ENCODE data around the gene NPPB. TPM values are rescaled to one million over a fixed set of nuclear protein-coding genes. Genes with fewer than 3 reads are reported as not detected.

Gene NPPB
- total RNA-seq, 1 donor: 4.7 TPM

- DNase-seq (ENCODE audit: low read depth): no peak
- no peak for TF ChIP-seq CTCF (IDR thresholded peaks at IDR 0.05; ENCODE audit: insufficient read depth, low read depth, low read length)
- H3K4me3 ChIP-seq (ENCODE audit: low read depth, low read length): no peak overlapping the region
Observed at GRCh38 chr1:11857164-11857851, 1.4 kb downstream of the NPPB start.

GRCh38 chr1:11856698-11857097 is 2.0 kb downstream of the NPPB start:
- no peak for TF ChIP-seq CTCF (IDR thresholded peaks at IDR 0.05; ENCODE audit: insufficient read depth, low read depth, low read length)
- H3K4me3 ChIP-seq (ENCODE audit: low read depth, low read length): no peak overlapping the region
- DNase-seq (ENCODE audit: low read depth): no peak

- no peak for TF ChIP-seq CTCF (IDR thresholded peaks at IDR 0.05; ENCODE audit: insufficient read depth, low read depth, low read length)
- DNase-seq (ENCODE audit: low read depth): no peak
- no peak overlapping the region for H3K4me3 ChIP-seq (ENCODE audit: low read depth, low read length)
Observed at GRCh38 chr1:11855430-11855829, 3.3 kb downstream of the NPPB start.

GRCh38 chr1:11854519-11854918 is 4.2 kb downstream of the NPPB start:
- no peak for TF ChIP-seq CTCF (IDR thresholded peaks at IDR 0.05; ENCODE audit: insufficient read depth, low read depth, low read length)
- DNase-seq (ENCODE audit: low read depth): no peak
- no peak overlapping the region for H3K4me3 ChIP-seq (ENCODE audit: low read depth, low read length)

GRCh38 chr1:11851180-11851579 is 7.6 kb downstream of the NPPB start:
- H3K4me3 ChIP-seq (ENCODE audit: low read depth, low read length): no peak overlapping the region
- DNase-seq (ENCODE audit: low read depth): no peak
- TF ChIP-seq CTCF (IDR thresholded peaks at IDR 0.05; ENCODE audit: insufficient read depth, low read depth, low read length): no peak

GRCh38 chr1:11850156-11850555 is 8.6 kb downstream of the NPPB start:
- no peak for DNase-seq (ENCODE audit: low read depth)
- no peak for TF ChIP-seq CTCF (IDR thresholded peaks at IDR 0.05; ENCODE audit: insufficient read depth, low read depth, low read length)
- H3K4me3 ChIP-seq (ENCODE audit: low read depth, low read length): no peak overlapping the region

- DNase-seq (ENCODE audit: low read depth): no peak
- no peak for TF ChIP-seq CTCF (IDR thresholded peaks at IDR 0.05; ENCODE audit: insufficient read depth, low read depth, low read length)
- no peak overlapping the region for H3K4me3 ChIP-seq (ENCODE audit: low read depth, low read length)
Observed at GRCh38 chr1:11848373-11848700, 10.4 kb downstream of the NPPB start.

Measured in fibroblast of villous mesenchyme (primary cell).